K562 (cell line): ENCODE measurements around the gene SMAD3. TPM values are rescaled to one million over a fixed set of nuclear protein-coding genes. Genes with fewer than 3 reads are reported as not detected.

Experiments
- ATAC-seq: fragments of 200-7000 bp; cut with Tn5 transposase; 3 replicates; pipeline ENCODE4 v1.9.1; 2020; ENCODE audit warnings: moderate library complexity
- BruUV-seq: library from RNA; stranded (reverse); fragments of 400-500 nt; replicated peaks from 2 replicates; lab custom pipeline; 2021; lab: Mats Ljungman, UMichigan
- CTCF ChIA-PET: fragments of 300-600 bp; formaldehyde crosslinking; extraction: SDS; loops from one replicate; lab custom pipeline; 2021; ENCODE audit warnings: low intra/inter-chr PET ratio; lab: Yijun Ruan, JAX
- POLR2A ChIA-PET: fragments of 300-600, 350-650 bp; sonication (Branson Sonifier 250); formaldehyde crosslinking; extraction: SDS; loops from one replicate; lab custom pipeline; 2021; ENCODE audit warnings: antibody characterized with exemption, inconsistent platforms; lab: Yijun Ruan, JAX
- DNase-seq, 4 experiments: peaks; one replicate each; pipeline versions ENCODE4 v3.0.0 to v3.0.0-alpha.2; 2011 to 2018; ENCODE audit warnings: low spot score in 3 of 4, mixed read lengths in 3 of 4; ENCODE audit errors: extremely low read depth in 1 of 4
- FAIRE-seq: peaks from 2 replicates; lab custom pipeline; 2011; peaks lifted over from hg19 to GRCh38; lab: Jason Lieb, UNC
- H2AFZ ChIP-seq: 2 replicates; pipeline ENCODE4 v1.6.0; 2011; ENCODE audit warnings: low read depth, low read length, control low read depth, inconsistent platforms
- H3K27ac ChIP-seq: fragments of 200-600 bp; 3 replicates; pipeline ENCODE4 v1.8.0; 2011; ENCODE audit warnings: low read depth, mild to moderate bottlenecking, control low read depth, inconsistent platforms, low read length, moderate library complexity, mixed read lengths; ENCODE audit errors: extremely low read depth
- H3K27me3 ChIP-seq, 2 experiments: fragments of 300-600 bp in 1 of 2; 2 replicates in 1 of 2; 3 replicates in 1 of 2; pipeline versions ENCODE4 v1.6.0 to v1.8.0; 2011; ENCODE audit warnings: inconsistent platforms in 2 of 2, low read length in 2 of 2, mild to moderate bottlenecking in 1 of 2, mixed read lengths in 1 of 2, moderate library complexity in 1 of 2; ENCODE audit not compliant: control insufficient read depth in 2 of 2, insufficient read depth in 2 of 2
- H3K36me3 ChIP-seq: fragments of 300-600 bp; 3 replicates; pipeline ENCODE4 v1.8.0; 2011; ENCODE audit warnings: mild to moderate bottlenecking, low read length, inconsistent platforms; ENCODE audit not compliant: control insufficient read depth, insufficient read depth
- H3K4me1 ChIP-seq, 2 experiments: fragments of 200-600 bp in 1 of 2; replicated peaks in 1 of 2; 2 replicates in 1 of 2; 3 replicates in 1 of 2; pipeline versions ENCODE4 v1.5.1 to v1.8.0; 2011; ENCODE audit warnings: inconsistent platforms in 2 of 2, low read length in 2 of 2, mild to moderate bottlenecking in 1 of 2, mixed read lengths in 1 of 2, moderate library complexity in 1 of 2; ENCODE audit not compliant: control insufficient read depth in 2 of 2, insufficient read depth in 2 of 2
- H3K4me2 ChIP-seq: 2 replicates; pipeline ENCODE4 v1.6.1; 2011; ENCODE audit warnings: low read length, control low read depth, inconsistent platforms, mixed read lengths; ENCODE audit not compliant: insufficient read depth
- H3K4me3 ChIP-seq: fragments of 200-600 bp; sonication (generic), shearing (Covaris generic); 2 replicates; pipeline ENCODE4 v1.5.1; 2016; ENCODE audit warnings: control low read depth, inconsistent platforms
- H3K79me2 ChIP-seq: fragments of 200-600 bp; 3 replicates; pipeline ENCODE4 v1.8.0; 2011; ENCODE audit warnings: low read length, inconsistent platforms; ENCODE audit not compliant: control insufficient read depth, insufficient read depth
- H3K9ac ChIP-seq, 2 experiments: 2 replicates each; pipeline versions ENCODE4 v1.6.0 to v1.6.1; 2011; ENCODE audit warnings: low read depth in 2 of 2, low read length in 2 of 2, control low read depth in 1 of 2, inconsistent platforms in 1 of 2, mild to moderate bottlenecking in 1 of 2, mixed read lengths in 1 of 2; ENCODE audit not compliant: insufficient read depth in 1 of 2
- H3K9me1 ChIP-seq: one replicate; pipeline ENCODE4 v1.6.0; 2011; ENCODE audit warnings: inconsistent platforms, mild to moderate bottlenecking, low read length, moderate library complexity; ENCODE audit not compliant: control insufficient read depth, insufficient read depth
- H3K9me3 ChIP-seq: replicated peaks from 2 replicates; pipeline ENCODE4 v1.5.1; 2011; ENCODE audit warnings: low read depth, low read length, inconsistent platforms; ENCODE audit not compliant: control insufficient read depth, insufficient read depth
- H4K20me1 ChIP-seq: replicated peaks from 2 replicates; pipeline ENCODE4 v1.6.1; 2011; ENCODE audit warnings: low read length, inconsistent platforms, mixed read lengths; ENCODE audit not compliant: control insufficient read depth, insufficient read depth
- DACH1 ChIP-seq: fragments of 450-650 bp; IDR thresholded peaks from 2 replicates; pipeline ENCODE4 v1.6.1; 2018; ENCODE audit not compliant: partially characterized antibody
- EP300 ChIP-seq: IDR thresholded peaks from 2 replicates; pipeline ENCODE4 v1.6.1; 2012; ENCODE audit warnings: low read length, improper control_type of control experiment
- ETV1 ChIP-seq: fragments of 450-650 bp; conservative IDR thresholded peaks from 2 replicates; pipeline ENCODE4 v1.6.1; 2016; ENCODE audit warnings: missing genetic modification characterization, control low read depth, low read depth, missing compliant biosample characterization
- SRF ChIP-seq, 2 experiments: fragments of 250-450, 450-650 bp in 1 of 2; sonication (Bioruptor Pico) in 1 of 2; sonication (generic) in 1 of 2; formaldehyde crosslinking; IDR thresholded peaks; 2 replicates each; pipeline versions ENCODE4 v1.5.0 to v1.5.1; 2020 to 2022; ENCODE audit warnings: mild to moderate bottlenecking in 1 of 2, missing genetic modification reagents in 1 of 2
- ZBTB17 ChIP-seq: fragments of 450-650 bp; formaldehyde crosslinking; IDR thresholded peaks from 2 replicates; pipeline ENCODE4 v1.4.0; 2020; ENCODE audit warnings: mild to moderate bottlenecking
- ZNF121 ChIP-seq: sonication (generic); formaldehyde crosslinking; conservative IDR thresholded peaks from 2 replicates; pipeline ENCODE4 v1.8.0; 2022; ENCODE audit warnings: missing genetic modification reagents
- WGBS: fragments of 100-300 bp; shearing (Covaris generic); methylation state at CpG from one replicate; pipeline ENCODE4 v1.1.6; 2016; ENCODE audit warnings: low coverage, mixed read lengths; ENCODE audit not compliant: insufficient coverage; ENCODE audit errors: missing lambda C conversion rate; 5-methylcytosine and 5-hydroxymethylcytosine counted together
- in situ Hi-C: fragments of 300-500 bp; cut with MboI; formaldehyde crosslinking; loops from 4 replicates; pipeline ENCODE4 v1.15.0; 2018; ENCODE audit warnings: inconsistent platforms, mixed read lengths
- intact Hi-C: fragments of 100-400 bp; cut with micrococcal nuclease; formaldehyde crosslinking; loops from 2 replicates; pipeline ENCODE4 v1.14.2; 2022
- polyA plus RNA-seq, 8 experiments: library from polyadenylated mRNA; depleted of rRNA in 4 of 8; stranded (reverse) in 5 of 8; unstranded in 3 of 8; fragments of >200 nt; fragmentation: Nextera tagmentation in 2 of 8; fragmentation: Illumina TruSeq in 1 of 8; extraction: Ambion mirVana in 2 of 8; extraction: Trizol in 1 of 8; gene quantifications; 2 replicates each; pipeline versions ENCODE4 v1.2.1 to v1.2.3, GENCODE V29; 2011 to 2014; ENCODE audit warnings: inconsistent platforms in 1 of 8, missing spikeins in 1 of 8
- total RNA-seq, 7 experiments: library from RNA; depleted of rRNA in 6 of 7; stranded (reverse); fragments of >200 nt in 6 of 7; fragmentation: Illumina TruSeq in 2 of 7; extraction: Trizol in 2 of 7; gene quantifications; 2 replicates each; pipeline versions ENCODE4 v1.2.1 to v1.2.3, GENCODE V29; 2011 to 2021; ENCODE audit warnings: low replicate concordance in 1 of 7
- TF ChIP-seq, protein P1 (sequence below): sonication (generic); formaldehyde crosslinking; IDR thresholded peaks from 2 replicates; pipeline ENCODE4 v1.8.1; 2023; ENCODE audit warnings: mild to moderate bottlenecking, missing genetic modification reagents

The SMAD3 gene
- total and polyA plus RNA-seq, 9 of the 15 experiments (the other 6 are each of a cell fraction or from before 2014, with no cell fraction given) = 4.3 to 39.2 (median 11.1) TPM

- Histone ChIP-seq H3K4me1 (peaks cover 12 to 34% of the 10 kb centered on the region in 2 experiments; a peak in 4 of 5 replicates), H3K9me3 (peaks cover 4% of the 10 kb centered on the region), H3K9ac (no peak overlapping the region), H3K4me2 (no peak overlapping the region), H3K27ac (no peak overlapping the region), H2AFZ (no peak overlapping the region), H3K9me1 (no peaks in the 10 kb centered on the region), H3K4me3 (no peak overlapping the region), H3K36me3 (peaks cover 6% of the 10 kb centered on the region; the same call in 1 of the 3 replicates), H3K79me2 (peaks cover 30% of the 10 kb centered on the region), H3K27me3 (no peaks in the 10 kb centered on the region), H4K20me1 (no peaks in the 10 kb centered on the region)
- in situ Hi-C loops = no loop called here
- DNase-seq = peak in 1 of 4 experiments; percentile 23
- ChIA-PET POLR2A (interaction anchor here (0.5 to 0.9 kb wide), 2 partner anchors 9 to 183 kb away, joined by 3 read pairs; no protein-coding TSS in a partner anchor), CTCF (no interaction called here)
- FAIRE-seq = no peak
- intact Hi-C loops = no loop called here
- no TSS peak for BruUV-seq
- peak; percentile 30 for ATAC-seq
- TF ChIP-seq EP300 (no peak), ETV1 (tag) (no peak), ZNF121 (CRISPR knock-in tag) (no peak), ZBTB17 (CRISPR knock-in tag) (no peak), DACH1 (no peak), SRF (CRISPR knock-in tag; IDR thresholded peaks at IDR 0.05) (no peak)
- TF ChIP-seq, protein P1, sequence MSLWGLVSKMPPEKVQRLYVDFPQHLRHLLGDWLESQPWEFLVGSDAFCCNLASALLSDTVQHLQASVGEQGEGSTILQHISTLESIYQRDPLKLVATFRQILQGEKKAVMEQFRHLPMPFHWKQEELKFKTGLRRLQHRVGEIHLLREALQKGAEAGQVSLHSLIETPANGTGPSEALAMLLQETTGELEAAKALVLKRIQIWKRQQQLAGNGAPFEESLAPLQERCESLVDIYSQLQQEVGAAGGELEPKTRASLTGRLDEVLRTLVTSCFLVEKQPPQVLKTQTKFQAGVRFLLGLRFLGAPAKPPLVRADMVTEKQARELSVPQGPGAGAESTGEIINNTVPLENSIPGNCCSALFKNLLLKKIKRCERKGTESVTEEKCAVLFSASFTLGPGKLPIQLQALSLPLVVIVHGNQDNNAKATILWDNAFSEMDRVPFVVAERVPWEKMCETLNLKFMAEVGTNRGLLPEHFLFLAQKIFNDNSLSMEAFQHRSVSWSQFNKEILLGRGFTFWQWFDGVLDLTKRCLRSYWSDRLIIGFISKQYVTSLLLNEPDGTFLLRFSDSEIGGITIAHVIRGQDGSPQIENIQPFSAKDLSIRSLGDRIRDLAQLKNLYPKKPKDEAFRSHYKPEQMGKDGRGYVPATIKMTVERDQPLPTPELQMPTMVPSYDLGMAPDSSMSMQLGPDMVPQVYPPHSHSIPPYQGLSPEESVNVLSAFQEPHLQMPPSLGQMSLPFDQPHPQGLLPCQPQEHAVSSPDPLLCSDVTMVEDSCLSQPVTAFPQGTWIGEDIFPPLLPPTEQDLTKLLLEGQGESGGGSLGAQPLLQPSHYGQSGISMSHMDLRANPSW = no peak
- 36% methylated on average over 6 of the region's 6 CpGs for WGBS
These were observed 49.6 kb downstream of the SMAD3 start for GRCh38 chr15:67114846-67115585.
